Progenitor cell of endocrine pancreas (in vitro differentiated cells): ENCODE data around the gene MUC6. TPM values are rescaled to one million over a fixed set of nuclear protein-coding genes. Genes with fewer than 3 reads are reported as not detected.
A peak's percentile ranks its signal among the peaks of the same experiment; 100 is the strongest.

ENCODE experiments used
- DNase-seq: peaks from one replicate; pipeline ENCODE4 v3.0.0; 2021; ENCODE audit warnings: low spot score; ENCODE audit not compliant: unreplicated experiment
- H3K27ac Mint-ChIP-seq: 2 replicates; pipeline ENCODE4 v1.8.0; 2021; ENCODE audit warnings: mild to moderate bottlenecking, moderate library complexity, mixed read lengths
- H3K27me3 Mint-ChIP-seq: 2 replicates; pipeline ENCODE4 v1.8.0; 2021; ENCODE audit warnings: mixed read lengths
- H3K36me3 Mint-ChIP-seq: 2 replicates; pipeline ENCODE4 v1.8.0; 2022; ENCODE audit warnings: mixed read lengths; ENCODE audit not compliant: insufficient read depth
- H3K4me1 Mint-ChIP-seq: 2 replicates; pipeline ENCODE4 v1.8.0; 2021; ENCODE audit warnings: low read depth, mixed read lengths
- H3K4me3 Mint-ChIP-seq: 2 replicates; pipeline ENCODE4 v1.8.0; 2021; ENCODE audit warnings: low read depth, mild to moderate bottlenecking, moderate library complexity, mixed read lengths
- H3K9me3 Mint-ChIP-seq: 2 replicates; pipeline ENCODE4 v1.8.0; 2021; ENCODE audit warnings: low read depth, mixed read lengths
- total RNA-seq: library from RNA; stranded (reverse); gene quantifications from 2 replicates; pipeline ENCODE4 v1.2.1, GENCODE V29; 2021
- TF ChIP-seq, protein P1 (sequence below): fragments of 200-600 bp; sonication (generic); IDR thresholded peaks from one replicate; pipeline ENCODE4 v1.5.0; 2021; ENCODE audit warnings: antibody characterized with exemption, mild to moderate bottlenecking; ENCODE audit not compliant: unreplicated experiment

Gene MUC6
- total RNA-seq, 1 donor from 2014 or later, result 1.6 TPM

DNA sequence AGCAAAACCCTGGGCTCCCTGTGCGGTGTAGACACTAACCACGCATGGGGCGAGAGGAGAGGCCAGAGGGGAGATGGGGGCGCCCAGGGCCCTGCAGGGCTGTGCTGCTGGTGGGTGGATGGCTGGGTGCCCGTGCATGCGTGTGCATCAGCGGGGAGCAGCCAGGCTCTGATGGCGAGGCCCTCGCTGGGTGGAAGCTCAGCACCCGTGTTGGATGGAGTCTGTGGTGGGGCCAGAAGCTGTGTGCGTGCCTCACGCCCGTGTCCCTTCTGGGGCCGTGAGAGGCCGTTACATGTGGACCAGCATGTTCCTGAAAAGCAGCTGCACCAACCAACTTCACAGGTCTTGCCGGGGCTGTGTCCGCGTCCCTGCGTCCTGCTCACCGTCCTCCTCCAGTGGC is 33.4 kb downstream of the MUC6 start:
- H3K36me3 Mint-ChIP-seq, result peaks cover 11% of the 10 kb centered on the region

DNA sequence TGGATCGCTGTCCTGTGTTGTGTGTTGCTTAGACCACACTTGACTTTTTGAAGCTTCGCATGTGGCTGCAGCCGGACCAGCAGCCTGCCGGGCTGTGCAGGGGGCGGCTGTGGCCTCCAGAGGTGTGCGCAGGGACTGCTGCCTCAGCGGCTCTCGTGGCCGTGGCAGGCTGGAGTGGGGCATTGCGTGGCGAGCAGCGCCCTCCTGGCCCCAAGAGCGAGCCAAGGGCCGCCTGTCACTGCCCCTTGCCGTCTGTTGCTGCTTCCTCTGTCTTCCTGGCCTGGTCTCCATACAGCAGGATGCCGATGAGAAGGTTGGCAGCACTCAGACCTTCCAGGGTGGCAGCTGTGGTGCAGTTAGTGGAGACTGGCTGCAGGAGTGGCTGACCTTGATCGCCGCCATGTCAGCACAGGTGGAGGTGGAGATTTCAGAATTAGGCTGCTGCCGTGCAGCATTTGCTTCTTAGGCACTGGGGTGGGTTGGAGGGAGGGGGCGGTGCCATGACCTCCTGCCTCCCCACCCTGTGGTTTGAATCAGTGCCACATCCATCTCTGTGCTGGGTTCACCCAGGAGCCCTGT is 34.0 kb downstream of the MUC6 start:
- no peak for DNase-seq
- Mint-ChIP-seq H3K4me3 (no peak overlapping the region), H3K4me1 (peaks cover 2% of the 10 kb centered on the region), H3K27me3 (no peaks in the 10 kb centered on the region), H3K36me3 (peaks cover 11% of the 10 kb centered on the region), H3K27ac (no peak overlapping the region), H3K9me3 (no peaks in the 10 kb centered on the region)
- TF ChIP-seq, protein P1, sequence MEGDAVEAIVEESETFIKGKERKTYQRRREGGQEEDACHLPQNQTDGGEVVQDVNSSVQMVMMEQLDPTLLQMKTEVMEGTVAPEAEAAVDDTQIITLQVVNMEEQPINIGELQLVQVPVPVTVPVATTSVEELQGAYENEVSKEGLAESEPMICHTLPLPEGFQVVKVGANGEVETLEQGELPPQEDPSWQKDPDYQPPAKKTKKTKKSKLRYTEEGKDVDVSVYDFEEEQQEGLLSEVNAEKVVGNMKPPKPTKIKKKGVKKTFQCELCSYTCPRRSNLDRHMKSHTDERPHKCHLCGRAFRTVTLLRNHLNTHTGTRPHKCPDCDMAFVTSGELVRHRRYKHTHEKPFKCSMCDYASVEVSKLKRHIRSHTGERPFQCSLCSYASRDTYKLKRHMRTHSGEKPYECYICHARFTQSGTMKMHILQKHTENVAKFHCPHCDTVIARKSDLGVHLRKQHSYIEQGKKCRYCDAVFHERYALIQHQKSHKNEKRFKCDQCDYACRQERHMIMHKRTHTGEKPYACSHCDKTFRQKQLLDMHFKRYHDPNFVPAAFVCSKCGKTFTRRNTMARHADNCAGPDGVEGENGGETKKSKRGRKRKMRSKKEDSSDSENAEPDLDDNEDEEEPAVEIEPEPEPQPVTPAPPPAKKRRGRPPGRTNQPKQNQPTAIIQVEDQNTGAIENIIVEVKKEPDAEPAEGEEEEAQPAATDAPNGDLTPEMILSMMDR, result no peak

More for the DNA sequence above, 33.4 kb downstream of the MUC6 start:
- H3K9me3 Mint-ChIP-seq, result no peaks in the 10 kb centered on the region
- H3K27ac Mint-ChIP-seq, result no peak overlapping the region
- H3K4me1 Mint-ChIP-seq, result peaks cover 2% of the 10 kb centered on the region
- no peak for DNase-seq
- H3K27me3 Mint-ChIP-seq, result no peaks in the 10 kb centered on the region
- no peak overlapping the region for H3K4me3 Mint-ChIP-seq
- TF ChIP-seq, protein P1, result no peak

DNA sequence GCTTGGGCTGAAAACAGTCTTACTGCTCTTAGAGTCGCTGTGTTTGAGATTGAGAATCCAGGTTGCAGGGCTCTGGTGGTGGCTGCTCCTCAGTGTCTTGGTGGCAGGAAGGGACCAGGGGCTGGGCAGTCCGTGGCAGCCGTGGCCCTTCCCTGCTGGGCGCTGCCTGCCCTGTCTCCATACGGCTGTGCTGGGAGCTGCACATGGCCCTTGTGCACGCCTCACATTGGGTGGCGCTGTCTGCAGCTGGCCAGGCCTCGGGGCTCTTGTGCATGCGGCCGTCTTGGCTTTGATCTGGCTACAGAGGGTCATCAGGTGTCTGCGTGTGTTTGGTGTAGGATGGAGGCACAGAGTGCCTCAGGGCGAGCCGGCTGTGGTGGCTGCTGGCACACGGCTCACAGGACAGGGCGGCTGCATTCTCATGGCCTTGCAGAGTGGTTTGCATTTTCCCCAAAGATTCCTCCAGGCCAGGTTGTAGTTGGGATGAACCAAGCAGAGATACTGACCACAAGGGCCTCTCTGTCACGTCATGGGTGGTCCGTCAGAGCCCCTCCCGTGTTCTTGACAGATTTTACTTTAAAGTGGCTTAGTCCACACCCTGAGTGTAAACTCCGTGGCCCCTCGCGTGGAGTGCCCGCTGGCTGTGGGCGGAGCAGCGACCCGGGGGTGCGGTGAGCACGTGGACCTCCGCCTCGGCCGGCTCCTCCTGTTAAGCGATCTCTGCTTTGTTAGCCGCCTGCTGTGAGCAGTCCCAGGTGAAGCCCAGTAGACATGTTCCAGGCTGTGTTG is 34.7 kb downstream of the MUC6 start:
- H3K4me1 Mint-ChIP-seq, result peaks cover 2% of the 10 kb centered on the region
- H3K27ac Mint-ChIP-seq, result no peak overlapping the region
- peaks cover 11% of the 10 kb centered on the region for H3K36me3 Mint-ChIP-seq
- H3K27me3 Mint-ChIP-seq, result no peaks in the 10 kb centered on the region
- no peaks in the 10 kb centered on the region for H3K9me3 Mint-ChIP-seq
- TF ChIP-seq, protein P1, result no peak
- DNase-seq, result no peak
- H3K4me3 Mint-ChIP-seq, result no peak overlapping the region

DNA sequence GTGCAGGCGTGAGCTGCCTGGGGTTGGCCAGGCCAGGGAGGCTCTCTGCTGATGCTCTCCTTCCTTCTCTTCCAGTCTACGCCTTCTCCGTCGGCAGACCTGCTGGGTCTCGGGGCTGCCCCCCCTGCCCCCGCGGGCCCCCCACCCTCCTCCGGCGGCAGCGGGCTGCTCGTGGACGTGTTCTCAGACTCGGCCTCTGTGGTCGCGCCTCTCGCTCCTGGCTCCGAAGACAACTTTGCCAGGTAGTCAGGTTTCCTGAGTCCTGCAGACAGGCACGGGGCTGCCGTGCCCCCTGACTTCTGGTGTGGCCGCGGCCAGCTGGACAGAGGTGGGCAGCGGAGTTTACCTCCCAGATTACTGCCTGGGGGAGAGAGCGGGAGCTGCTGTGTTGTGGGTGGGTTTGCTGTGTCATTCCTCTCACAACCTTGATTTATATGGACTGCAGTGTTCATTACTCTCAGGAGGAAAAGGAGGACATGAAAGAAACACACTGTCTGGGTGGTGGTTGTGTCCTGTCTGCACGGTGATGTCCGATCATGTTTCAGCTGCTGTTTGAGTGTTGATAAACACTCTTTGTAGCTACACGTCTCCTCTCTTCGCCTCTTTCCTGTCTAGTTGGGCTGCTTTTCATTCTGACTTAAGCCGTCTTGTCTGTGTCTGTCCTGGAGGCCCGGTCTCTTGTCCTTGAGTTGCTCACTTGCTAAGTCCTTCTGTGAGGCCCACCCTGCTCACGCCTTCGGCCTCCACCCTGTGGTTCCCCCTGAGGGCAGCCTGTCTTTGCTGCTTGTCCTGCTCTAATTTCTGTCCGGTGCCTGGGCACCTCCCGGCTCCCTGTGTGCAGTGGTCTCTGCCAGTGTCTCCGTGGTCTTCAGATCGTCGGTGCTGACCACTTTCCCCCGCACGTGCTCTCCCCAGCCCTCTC is 35.9 kb downstream of the MUC6 start:
- no peaks in the 10 kb centered on the region for H3K9me3 Mint-ChIP-seq
- DNase-seq, result no peak
- TF ChIP-seq, protein P1, result no peak
- H3K27ac Mint-ChIP-seq, result peak overlapping the region; percentile 16
- peaks cover 3% of the 10 kb centered on the region for H3K4me1 Mint-ChIP-seq
- H3K36me3 Mint-ChIP-seq, result peaks cover 10% of the 10 kb centered on the region
- no peaks in the 10 kb centered on the region for H3K27me3 Mint-ChIP-seq
- no peak overlapping the region for H3K4me3 Mint-ChIP-seq

DNA sequence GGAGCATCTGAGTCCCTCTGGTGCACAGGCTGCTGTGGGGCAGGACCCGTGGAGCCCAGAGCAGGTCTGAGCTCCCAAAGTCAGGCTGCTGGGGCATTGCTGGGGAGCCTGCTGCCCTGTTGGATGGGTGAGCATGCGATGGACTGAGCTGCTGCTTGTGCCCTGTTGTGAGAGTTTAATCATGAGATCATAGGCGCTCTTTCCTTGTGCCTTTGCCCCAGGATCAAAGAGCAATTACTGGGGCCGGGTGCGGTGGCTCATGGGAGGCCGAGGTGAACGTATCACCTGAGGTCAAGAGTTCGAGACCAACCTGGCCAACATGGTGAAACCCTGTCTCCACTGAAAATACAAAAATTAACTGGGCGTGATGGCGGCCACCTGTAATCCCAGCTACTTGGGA is 37.5 kb downstream of the MUC6 start:
- no peak for DNase-seq
- TF ChIP-seq, protein P1, result no peak
- Mint-ChIP-seq H3K27me3 (no peaks in the 10 kb centered on the region), H3K27ac (no peak overlapping the region), H3K4me3 (no peak overlapping the region), H3K36me3 (peaks cover 8% of the 10 kb centered on the region), H3K9me3 (no peaks in the 10 kb centered on the region), H3K4me1 (peaks cover 2% of the 10 kb centered on the region)
